H9 (cell line): ENCODE results near the gene ARHGAP40. TPM values are rescaled to one million over a fixed set of nuclear protein-coding genes. Genes with fewer than 3 reads are reported as not detected.

Experiments
- DNase-seq: peaks from one replicate; pipeline ENCODE4 v3.0.0-alpha.2; 2017
- H2AFZ ChIP-seq: one replicate; pipeline ENCODE4 v1.6.1; 2013; ENCODE audit warnings: mild to moderate bottlenecking, low read length, control low read depth, moderate library complexity
- H2AK5ac ChIP-seq: 2 replicates; pipeline ENCODE4 v1.6.1; 2013; ENCODE audit warnings: low read length, control low read depth, mixed read lengths; ENCODE audit not compliant: insufficient read length
- H2BK120ac ChIP-seq: one replicate; pipeline ENCODE4 v1.6.1; 2013; ENCODE audit warnings: low read depth, mild to moderate bottlenecking, low read length, control low read depth, inconsistent platforms; ENCODE audit not compliant: poor library complexity, severe bottlenecking
- H2BK12ac ChIP-seq: 2 replicates; pipeline ENCODE4 v1.6.1; 2013; ENCODE audit warnings: low read length, control low read depth, mixed read lengths, low read depth; ENCODE audit not compliant: insufficient read length
- H2BK15ac ChIP-seq: 2 replicates; pipeline ENCODE4 v1.6.1; 2013; ENCODE audit warnings: low read depth, low read length, control low read depth
- H2BK20ac ChIP-seq: one replicate; pipeline ENCODE4 v1.6.1; 2013; ENCODE audit warnings: low read depth, mild to moderate bottlenecking, low read length, control low read depth, inconsistent platforms; ENCODE audit not compliant: poor library complexity, severe bottlenecking
- H2BK5ac ChIP-seq: 2 replicates; pipeline ENCODE4 v1.6.1; 2013; ENCODE audit warnings: low read length, control low read depth, mixed read lengths; ENCODE audit not compliant: insufficient read length
- H3K14ac ChIP-seq: 2 replicates; pipeline ENCODE4 v1.6.1; 2013; ENCODE audit warnings: low read length, control low read depth; ENCODE audit not compliant: insufficient read depth
- H3K18ac ChIP-seq: 2 replicates; pipeline ENCODE4 v1.6.1; 2013; ENCODE audit warnings: low read depth, mild to moderate bottlenecking, mixed read lengths, low read length, control low read depth; ENCODE audit not compliant: insufficient read length
- H3K23ac ChIP-seq: 2 replicates; pipeline ENCODE4 v1.6.1; 2013; ENCODE audit warnings: low read length, control low read depth, mixed read lengths, low read depth; ENCODE audit not compliant: insufficient read length
- H3K23me2 ChIP-seq: 2 replicates; pipeline ENCODE4 v1.6.1; 2013; ENCODE audit warnings: low read depth, mild to moderate bottlenecking, mixed read lengths, low read length, control low read depth; ENCODE audit not compliant: insufficient read length, poor library complexity, severe bottlenecking
- H3K27ac ChIP-seq: 2 replicates; pipeline ENCODE4 v1.5.1; 2013; ENCODE audit warnings: low read length, control low read depth, mixed read lengths, low read depth; ENCODE audit not compliant: insufficient read length
- H3K27me3 ChIP-seq: 2 replicates; pipeline ENCODE4 v1.6.1; 2013; ENCODE audit warnings: low read length, control low read depth, inconsistent platforms; ENCODE audit not compliant: insufficient read depth
- H3K4ac ChIP-seq: 2 replicates; pipeline ENCODE4 v1.6.1; 2013; ENCODE audit warnings: low read depth, mild to moderate bottlenecking, control low read depth, inconsistent platforms, low read length, moderate library complexity
- H3K4me1 ChIP-seq: 2 replicates; pipeline ENCODE4 v1.6.1; 2013; ENCODE audit warnings: low read length, control low read depth, inconsistent platforms; ENCODE audit not compliant: insufficient read depth
- H3K4me2 ChIP-seq: 2 replicates; pipeline ENCODE4 v1.6.1; 2013; ENCODE audit warnings: low read length, control low read depth, mixed read lengths; ENCODE audit not compliant: insufficient read length, insufficient read depth
- H3K56ac ChIP-seq: 2 replicates; pipeline ENCODE4 v1.6.1; 2013; ENCODE audit warnings: low read depth, mild to moderate bottlenecking, mixed read lengths, low read length, control low read depth; ENCODE audit not compliant: insufficient read length
- H3K79me1 ChIP-seq: 2 replicates; pipeline ENCODE4 v1.6.1; 2013; ENCODE audit warnings: low read depth, mild to moderate bottlenecking, moderate library complexity, low read length, control low read depth, inconsistent platforms; ENCODE audit not compliant: insufficient read depth, poor library complexity, severe bottlenecking
- H3K79me2 ChIP-seq: 2 replicates; pipeline ENCODE4 v1.6.1; 2013; ENCODE audit warnings: low read length, control low read depth, inconsistent platforms; ENCODE audit not compliant: insufficient read depth
- H3K9ac ChIP-seq: 2 replicates; pipeline ENCODE4 v1.6.1; 2013; ENCODE audit warnings: low read length, control low read depth, mixed read lengths; ENCODE audit not compliant: insufficient read length; ENCODE audit errors: extremely low read depth
- H3K9me3 ChIP-seq: one replicate; pipeline ENCODE4 v1.6.1; 2013; ENCODE audit warnings: low read depth, low read length, inconsistent platforms; ENCODE audit not compliant: control insufficient read depth
- H3T11ph ChIP-seq: one replicate; pipeline ENCODE4 v1.6.1; 2013; ENCODE audit warnings: mild to moderate bottlenecking, low read length, control low read depth, inconsistent platforms
- H4K20me1 ChIP-seq: one replicate; pipeline ENCODE4 v1.6.1; 2013; ENCODE audit not compliant: control insufficient read depth, insufficient read length, insufficient read depth
- H4K5ac ChIP-seq: 2 replicates; pipeline ENCODE4 v1.6.1; 2013; ENCODE audit warnings: low read depth, mild to moderate bottlenecking, mixed read lengths, low read length, control low read depth; ENCODE audit not compliant: insufficient read length
- H4K8ac ChIP-seq: replicated peaks from 2 replicates; pipeline ENCODE4 v1.6.1; 2013; ENCODE audit warnings: low read length, control low read depth, mixed read lengths, low read depth; ENCODE audit not compliant: insufficient read length
- H4K91ac ChIP-seq: 2 replicates; pipeline ENCODE4 v1.6.1; 2013; ENCODE audit warnings: low read depth, mild to moderate bottlenecking, moderate library complexity, mixed read lengths, low read length, control low read depth; ENCODE audit not compliant: insufficient read length
- H3K27ac Mint-ChIP-seq, 3 experiments: 2 replicates in 2 of 3; 3 replicates in 1 of 3; pipeline ENCODE4 v1.8.0; 2020 to 2021; ENCODE audit warnings: mixed read lengths in 3 of 3, mild to moderate bottlenecking in 1 of 3, moderate library complexity in 1 of 3
- H3K27me3 Mint-ChIP-seq: 2 replicates; pipeline ENCODE4 v1.8.0; 2021; ENCODE audit warnings: low read depth, mild to moderate bottlenecking, moderate library complexity, mixed read lengths
- H3K36me3 Mint-ChIP-seq, 3 experiments: 2 replicates in 2 of 3; 3 replicates in 1 of 3; pipeline ENCODE4 v1.8.0; 2020 to 2021; ENCODE audit warnings: low read depth in 3 of 3, mixed read lengths in 3 of 3; ENCODE audit not compliant: insufficient read depth in 1 of 3
- H3K4me1 Mint-ChIP-seq, 2 experiments: 2 replicates each; pipeline ENCODE4 v1.8.0; 2020; ENCODE audit warnings: mixed read lengths in 2 of 2
- H3K4me3 Mint-ChIP-seq, 2 experiments: 2 replicates in 1 of 2; 3 replicates in 1 of 2; pipeline ENCODE4 v1.8.0; 2020 to 2021; ENCODE audit warnings: mild to moderate bottlenecking in 2 of 2, mixed read lengths in 2 of 2, moderate library complexity in 1 of 2
- H3K9me3 Mint-ChIP-seq, 2 experiments: 2 replicates in 1 of 2; 3 replicates in 1 of 2; pipeline ENCODE4 v1.8.0; 2020; ENCODE audit warnings: mild to moderate bottlenecking in 2 of 2, mixed read lengths in 2 of 2, moderate library complexity in 1 of 2
- WGBS: extraction: QIAGEN DNeasy Blood & Tissue Kit; methylation state at CpG from one replicate; pipeline ENCODE4 v1.1.7; 2013; ENCODE audit warnings: missing lambda C conversion rate, low lambda C conversion rate, mixed read lengths; ENCODE audit not compliant: insufficient read length; ENCODE audit errors: extremely low coverage; 5-methylcytosine and 5-hydroxymethylcytosine counted together
- total RNA-seq: library from RNA; stranded (reverse); gene quantifications from 2 replicates; pipeline ENCODE4 v1.2.1, GENCODE V29; 2021
- TF ChIP-seq, protein P1 (sequence below): fragments of 200-600 bp; sonication (generic); conservative IDR thresholded peaks from 3 replicates; pipeline ENCODE4 v1.8.0; 2021; ENCODE audit warnings: antibody characterized with exemption, mild to moderate bottlenecking

ARHGAP40 gene
- total RNA-seq, 1 experiment from 2014 or later: 0.17 TPM

DNA sequence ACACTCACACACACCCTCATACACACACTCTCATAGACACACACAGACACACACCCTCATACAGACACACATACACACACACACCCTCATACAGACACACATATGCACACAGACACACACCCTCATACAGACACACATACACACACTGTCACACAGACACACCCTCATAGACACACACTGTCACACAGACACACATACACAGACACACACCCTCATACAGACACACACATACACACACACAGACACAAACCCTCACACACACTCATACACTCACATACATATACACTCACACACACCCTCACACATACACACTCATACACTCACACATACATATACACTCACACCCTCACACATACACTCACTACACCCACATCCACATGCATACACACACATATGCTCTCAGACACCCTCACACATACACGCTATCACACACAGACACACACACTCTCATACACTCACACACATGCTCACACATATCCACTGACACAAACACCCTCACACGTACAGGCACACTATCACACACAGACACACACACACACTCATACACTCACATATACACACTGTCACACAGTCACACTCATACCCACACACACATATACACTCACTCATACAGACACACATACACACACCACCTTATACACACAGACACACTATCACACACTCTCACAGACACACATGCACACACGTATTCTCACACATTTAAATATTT is 11.5 kb upstream of the ARHGAP40 start:
- Histone ChIP-seq H4K8ac (peak overlapping the region; percentile 20), H3K79me1 (no peaks in the 10 kb centered on the region), H3K4me1 (no peaks in the 10 kb centered on the region), H3K79me2 (no peaks in the 10 kb centered on the region), H2BK5ac (no peak overlapping the region), H3K14ac (no peak overlapping the region), H3K4ac (no peak overlapping the region), H3K27me3 (no peaks in the 10 kb centered on the region), H3K9ac (no peak overlapping the region), H2AFZ (no peak overlapping the region), H3K23me2 (no peaks in the 10 kb centered on the region), H3K18ac (no peak overlapping the region), H3K9me3 (no peaks in the 10 kb centered on the region), H2BK20ac (no peak overlapping the region), H3T11ph (no peak overlapping the region), H4K20me1 (no peaks in the 10 kb centered on the region), H2BK12ac (no peak overlapping the region), H3K27ac (no peak overlapping the region), H2BK120ac (no peak overlapping the region), H3K4me2 (no peak overlapping the region), H3K56ac (no peak overlapping the region), H4K5ac (no peak overlapping the region), H3K23ac (no peak overlapping the region), H2BK15ac (no peak overlapping the region), H4K91ac (no peak overlapping the region), H2AK5ac (no peak overlapping the region)
- Mint-ChIP-seq H3K27me3 (no peaks in the 10 kb centered on the region), H3K27ac (no peak overlapping the region), H3K4me1 (peaks cover 0 to 5% of the 10 kb centered on the region in 2 experiments; a peak in 3 of 4 replicates), H3K4me3 (no peak overlapping the region), H3K36me3 (no peaks in the 10 kb centered on the region), H3K9me3 (no peaks in the 10 kb centered on the region)
- DNase-seq: no peak
- WGBS: 100% methylated on average over 1 of the region's 3 CpGs
- TF ChIP-seq, protein P1, sequence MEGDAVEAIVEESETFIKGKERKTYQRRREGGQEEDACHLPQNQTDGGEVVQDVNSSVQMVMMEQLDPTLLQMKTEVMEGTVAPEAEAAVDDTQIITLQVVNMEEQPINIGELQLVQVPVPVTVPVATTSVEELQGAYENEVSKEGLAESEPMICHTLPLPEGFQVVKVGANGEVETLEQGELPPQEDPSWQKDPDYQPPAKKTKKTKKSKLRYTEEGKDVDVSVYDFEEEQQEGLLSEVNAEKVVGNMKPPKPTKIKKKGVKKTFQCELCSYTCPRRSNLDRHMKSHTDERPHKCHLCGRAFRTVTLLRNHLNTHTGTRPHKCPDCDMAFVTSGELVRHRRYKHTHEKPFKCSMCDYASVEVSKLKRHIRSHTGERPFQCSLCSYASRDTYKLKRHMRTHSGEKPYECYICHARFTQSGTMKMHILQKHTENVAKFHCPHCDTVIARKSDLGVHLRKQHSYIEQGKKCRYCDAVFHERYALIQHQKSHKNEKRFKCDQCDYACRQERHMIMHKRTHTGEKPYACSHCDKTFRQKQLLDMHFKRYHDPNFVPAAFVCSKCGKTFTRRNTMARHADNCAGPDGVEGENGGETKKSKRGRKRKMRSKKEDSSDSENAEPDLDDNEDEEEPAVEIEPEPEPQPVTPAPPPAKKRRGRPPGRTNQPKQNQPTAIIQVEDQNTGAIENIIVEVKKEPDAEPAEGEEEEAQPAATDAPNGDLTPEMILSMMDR: no peak
